SK-N-SH (cell line): ENCODE results near the gene TSG101. TPM values are rescaled to one million over a fixed set of nuclear protein-coding genes. Genes with fewer than 3 reads are reported as not detected.
A peak's percentile ranks its signal among the peaks of the same experiment; 100 is the strongest.

Experiments
- CTCF ChIA-PET: fragments of 300-600, 350-600 bp; formaldehyde crosslinking; extraction: SDS; loops from one replicate; lab custom pipeline; 2021; lab: Yijun Ruan, JAX
- POLR2A ChIA-PET: fragments of 350-600 bp; sonication (Branson Sonifier 250); formaldehyde crosslinking; extraction: SDS; loops from one replicate; lab custom pipeline; 2020; ENCODE audit warnings: antibody characterized with exemption, inconsistent platforms; lab: Yijun Ruan, JAX
- DNase-seq: peaks from one replicate; pipeline ENCODE4 v3.0.0; 2012
- H2AFZ ChIP-seq: fragments of 200-600 bp; sonication (generic); 2 replicates; pipeline ENCODE4 v1.8.1; 2016; ENCODE audit warnings: antibody characterized with exemption, mild to moderate bottlenecking, low read depth
- H3F3A ChIP-seq: fragments of 200-600 bp; sonication (generic); replicated peaks from 2 replicates; pipeline ENCODE3; 2016; ENCODE audit warnings: antibody characterized with exemption, mild to moderate bottlenecking; ENCODE audit not compliant: insufficient read depth
- H3K27ac ChIP-seq, 2 experiments: fragments of 200-500 bp in 1 of 2; fragments of 200-600 bp in 1 of 2; sonication (Bioruptor generic) in 1 of 2; sonication (generic), shearing (Covaris generic) in 1 of 2; 2 replicates each; pipeline versions ENCODE4 v1.5.1 to v1.6.1; 2014 to 2016; ENCODE audit warnings: low read depth in 2 of 2, inconsistent platforms in 1 of 2, low read length in 1 of 2, mild to moderate bottlenecking in 1 of 2, mixed read lengths in 1 of 2
- H3K27me3 ChIP-seq: fragments of 200-600 bp; sonication (generic), shearing (Covaris generic); 2 replicates; pipeline ENCODE4 v1.6.1; 2016; ENCODE audit warnings: mixed run types; ENCODE audit not compliant: insufficient read depth
- H3K36me3 ChIP-seq, 2 experiments: fragments of 200-500 bp in 1 of 2; fragments of 200-600 bp in 1 of 2; sonication (Bioruptor generic) in 1 of 2; sonication (generic) in 1 of 2; replicated peaks in 1 of 2; 2 replicates each; pipeline versions ENCODE3 to v1.5.1; 2014 to 2016; ENCODE audit warnings: low read length in 1 of 2, mild to moderate bottlenecking in 1 of 2; ENCODE audit not compliant: insufficient read depth in 2 of 2, control insufficient read depth in 1 of 2
- H3K4me1 ChIP-seq, 2 experiments: fragments of 200-500 bp in 1 of 2; fragments of 200-600 bp in 1 of 2; sonication (Bioruptor generic) in 1 of 2; sonication (generic), shearing (Covaris generic) in 1 of 2; 2 replicates each; pipeline versions ENCODE4 v1.5.1 to v1.6.1; 2014 to 2016; ENCODE audit warnings: low read depth in 1 of 2, low read length in 1 of 2, mixed run types in 1 of 2; ENCODE audit not compliant: insufficient read depth in 2 of 2, control insufficient read depth in 1 of 2
- H3K4me2 ChIP-seq: fragments of 200-600 bp; sonication (generic), shearing (Covaris generic); 2 replicates; pipeline ENCODE4 v1.6.1; 2017; ENCODE audit warnings: mixed run types
- H3K4me3 ChIP-seq, 2 experiments: fragments of 200-500 bp in 1 of 2; fragments of 200-600 bp in 1 of 2; sonication (Bioruptor generic) in 1 of 2; sonication (generic), shearing (Covaris generic) in 1 of 2; 2 replicates each; pipeline versions ENCODE4 v1.5.1 to v1.8.1; 2014 to 2016; ENCODE audit warnings: low read depth in 2 of 2, inconsistent platforms in 1 of 2, low read length in 1 of 2, mild to moderate bottlenecking in 1 of 2, mixed read lengths in 1 of 2, moderate library complexity in 1 of 2
- H3K79me2 ChIP-seq: fragments of 200-600 bp; sonication (generic); 2 replicates; pipeline ENCODE4 v1.8.1; 2017; ENCODE audit warnings: mild to moderate bottlenecking; ENCODE audit not compliant: insufficient read depth
- H3K9ac ChIP-seq: fragments of 200-600 bp; sonication (generic); 2 replicates; pipeline ENCODE4 v1.6.1; 2017; ENCODE audit warnings: mixed run types
- H3K9me2 ChIP-seq: fragments of 200-600 bp; sonication (generic); 2 replicates; pipeline ENCODE4 v1.6.1; 2017; ENCODE audit warnings: mixed run types
- H3K9me3 ChIP-seq: fragments of 200-600 bp; sonication (generic); 2 replicates; pipeline ENCODE4 v1.6.1; 2017; ENCODE audit warnings: mixed run types, mild to moderate bottlenecking, moderate library complexity
- H4K20me1 ChIP-seq: fragments of 200-600 bp; sonication (generic); 2 replicates; pipeline ENCODE4 v1.6.1; 2017; ENCODE audit warnings: mild to moderate bottlenecking, mixed run types; ENCODE audit not compliant: insufficient read depth
- ELF1 ChIP-seq: IDR thresholded peaks from 2 replicates; pipeline ENCODE4 v1.4.0; 2012
- GATA2 ChIP-seq: sonication (generic); formaldehyde crosslinking; IDR thresholded peaks from 2 replicates; pipeline ENCODE4 v1.5.0; 2020; ENCODE audit warnings: mild to moderate bottlenecking, missing genetic modification reagents
- JUND ChIP-seq: IDR thresholded peaks from 2 replicates; pipeline ENCODE4 v1.4.0; 2012
- NFIC ChIP-seq: IDR thresholded peaks from 2 replicates; pipeline ENCODE4 v1.4.0; 2012; ENCODE audit warnings: borderline replicate concordance
- RAD21 ChIP-seq: IDR thresholded peaks from 2 replicates; pipeline ENCODE4 v1.6.1; 2012; ENCODE audit warnings: mild to moderate bottlenecking, low read length
- RCOR1 ChIP-seq: fragments of 150-350 bp; IDR thresholded peaks from 2 replicates; pipeline ENCODE4 v1.6.1; 2017; ENCODE audit warnings: antibody characterized with exemption, low read length
- RFX5 ChIP-seq: IDR thresholded peaks from 2 replicates; pipeline ENCODE4 v1.6.1; 2012; ENCODE audit warnings: mild to moderate bottlenecking, improper control_type of control experiment, low read length
- SMC3 ChIP-seq: IDR thresholded peaks from 2 replicates; pipeline ENCODE4 v1.6.1; 2012; ENCODE audit warnings: low read depth, low read length, improper control_type of control experiment
- TEAD4 ChIP-seq: IDR thresholded peaks from 2 replicates; pipeline ENCODE4 v1.4.0; 2012; ENCODE audit warnings: mild to moderate bottlenecking, borderline replicate concordance; ENCODE audit not compliant: insufficient read depth
- WGBS: methylation state at CpG from one replicate; pipeline ENCODE4 v1.1.6; 2017; ENCODE audit warnings: low lambda C conversion rate; 5-methylcytosine and 5-hydroxymethylcytosine counted together
- polyA plus RNA-seq, 3 experiments: library from polyadenylated mRNA; depleted of rRNA; stranded (reverse); fragments of >200 nt; gene quantifications; 2 replicates each; pipeline ENCODE4 v1.2.3, GENCODE V29; 2012
- TF ChIP-seq, protein P1 (sequence below): fragments of 200-600 bp; sonication (generic); IDR thresholded peaks from 2 replicates; pipeline ENCODE4 v1.6.1; 2017; ENCODE audit warnings: antibody characterized with exemption, mild to moderate bottlenecking, moderate library complexity
- TF ChIP-seq, protein P2 (sequence below): IDR thresholded peaks from 2 replicates; pipeline ENCODE4 v1.4.0; 2012; ENCODE audit warnings: low read depth
- TF ChIP-seq, protein P3 (sequence below): fragments of 150-350 bp; IDR thresholded peaks from 2 replicates; pipeline ENCODE4 v1.6.1; 2016; ENCODE audit warnings: mild to moderate bottlenecking, low read depth, low read length

Gene TSG101
- polyA plus RNA-seq, 1 of the 3 experiments (the other 2 are of a cell fraction): 164 TPM

DNA sequence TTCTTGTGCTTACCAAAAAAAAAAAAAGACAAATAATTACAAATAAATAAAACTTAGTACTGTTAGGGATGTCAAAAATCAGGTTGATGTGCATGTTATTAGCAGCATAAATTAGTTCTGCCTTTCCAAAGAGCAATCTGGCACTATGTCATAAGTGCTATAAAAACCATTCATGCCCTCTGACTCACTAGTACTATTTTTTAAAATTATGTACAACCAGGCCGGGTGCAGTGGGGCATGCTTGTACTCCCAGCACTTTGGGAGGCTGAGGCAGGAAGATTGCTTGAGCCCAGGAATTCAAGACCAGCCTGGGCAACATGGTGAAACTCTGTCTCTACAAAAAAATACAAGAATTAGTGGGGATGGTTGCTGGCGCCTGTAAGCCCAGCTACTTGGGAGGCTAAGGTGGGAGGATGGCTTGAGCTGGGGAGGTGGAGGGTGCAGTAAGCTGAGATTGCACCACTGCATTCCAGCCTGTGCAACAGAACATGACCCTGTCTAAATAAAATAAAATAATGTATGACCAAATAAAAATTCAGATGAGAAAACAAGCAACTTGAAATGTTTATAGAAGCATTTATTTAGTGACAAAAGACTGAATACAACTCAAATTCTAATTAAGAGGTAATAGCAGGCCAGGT, 36.5 kb upstream of the TSG101 start (continued):
- TF ChIP-seq RFX5: no peak

DNA sequence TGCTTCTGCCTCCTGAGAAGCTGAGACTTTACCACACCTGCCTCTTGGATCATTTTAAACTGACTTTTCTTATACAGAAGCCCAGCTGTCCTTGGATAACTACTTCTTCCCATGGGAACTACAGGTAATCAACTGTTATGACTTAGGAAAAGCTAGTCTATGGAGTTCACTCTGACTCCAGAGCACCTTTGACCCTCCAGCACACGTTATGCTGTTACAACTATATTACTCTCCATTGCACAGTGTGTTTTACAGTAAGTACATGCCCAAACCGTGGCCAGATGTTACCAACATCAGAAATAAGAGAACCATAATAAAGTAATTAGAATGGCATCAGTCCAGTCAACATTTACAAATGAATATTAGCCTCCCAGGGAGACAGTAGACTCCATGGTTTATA, 21.3 kb upstream of the TSG101 start:
- ChIA-PET CTCF (interaction anchor here (2.2 to 3.5 kb wide), 2 partner anchors 8 to 184 kb away, joined by 7 to 13 read pairs; no protein-coding TSS in a partner anchor), POLR2A (interaction anchor here (1.7 kb wide), 1 partner anchor 21 kb away, joined by 3 read pairs; no protein-coding TSS in a partner anchor)
- Histone ChIP-seq H3F3A (peaks cover 6% of the 10 kb centered on the region), H2AFZ (no peak overlapping the region), H3K9me2 (no peaks in the 10 kb centered on the region), H4K20me1 (no peaks in the 10 kb centered on the region), H3K4me3 (no peak overlapping the region), H3K27ac (no peak overlapping the region), H3K27me3 (no peaks in the 10 kb centered on the region), H3K4me2 (no peak overlapping the region), H3K9me3 (no peaks in the 10 kb centered on the region), H3K9ac (no peak overlapping the region), H3K4me1 (no peaks in the 10 kb centered on the region)
- DNase-seq: no peak
- WGBS: 76% methylated on average over 2 of the region's 2 CpGs
- TF ChIP-seq ELF1 (no peak), GATA2 (CRISPR knock-in tag) (no peak), RCOR1 (no peak), JUND (no peak)
- TF ChIP-seq, protein P1, sequence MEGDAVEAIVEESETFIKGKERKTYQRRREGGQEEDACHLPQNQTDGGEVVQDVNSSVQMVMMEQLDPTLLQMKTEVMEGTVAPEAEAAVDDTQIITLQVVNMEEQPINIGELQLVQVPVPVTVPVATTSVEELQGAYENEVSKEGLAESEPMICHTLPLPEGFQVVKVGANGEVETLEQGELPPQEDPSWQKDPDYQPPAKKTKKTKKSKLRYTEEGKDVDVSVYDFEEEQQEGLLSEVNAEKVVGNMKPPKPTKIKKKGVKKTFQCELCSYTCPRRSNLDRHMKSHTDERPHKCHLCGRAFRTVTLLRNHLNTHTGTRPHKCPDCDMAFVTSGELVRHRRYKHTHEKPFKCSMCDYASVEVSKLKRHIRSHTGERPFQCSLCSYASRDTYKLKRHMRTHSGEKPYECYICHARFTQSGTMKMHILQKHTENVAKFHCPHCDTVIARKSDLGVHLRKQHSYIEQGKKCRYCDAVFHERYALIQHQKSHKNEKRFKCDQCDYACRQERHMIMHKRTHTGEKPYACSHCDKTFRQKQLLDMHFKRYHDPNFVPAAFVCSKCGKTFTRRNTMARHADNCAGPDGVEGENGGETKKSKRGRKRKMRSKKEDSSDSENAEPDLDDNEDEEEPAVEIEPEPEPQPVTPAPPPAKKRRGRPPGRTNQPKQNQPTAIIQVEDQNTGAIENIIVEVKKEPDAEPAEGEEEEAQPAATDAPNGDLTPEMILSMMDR: no peak
- TF ChIP-seq, protein P2, sequence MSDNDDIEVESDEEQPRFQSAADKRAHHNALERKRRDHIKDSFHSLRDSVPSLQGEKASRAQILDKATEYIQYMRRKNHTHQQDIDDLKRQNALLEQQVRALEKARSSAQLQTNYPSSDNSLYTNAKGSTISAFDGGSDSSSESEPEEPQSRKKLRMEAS: no peak
- TF ChIP-seq, all 33 proteins: peak for 0
- no peaks in the 10 kb centered on the region for H3K79me2 ChIP-seq
- peaks cover 21 to 45% of the 10 kb centered on the region in 2 experiments for H3K36me3 ChIP-seq

DNA sequence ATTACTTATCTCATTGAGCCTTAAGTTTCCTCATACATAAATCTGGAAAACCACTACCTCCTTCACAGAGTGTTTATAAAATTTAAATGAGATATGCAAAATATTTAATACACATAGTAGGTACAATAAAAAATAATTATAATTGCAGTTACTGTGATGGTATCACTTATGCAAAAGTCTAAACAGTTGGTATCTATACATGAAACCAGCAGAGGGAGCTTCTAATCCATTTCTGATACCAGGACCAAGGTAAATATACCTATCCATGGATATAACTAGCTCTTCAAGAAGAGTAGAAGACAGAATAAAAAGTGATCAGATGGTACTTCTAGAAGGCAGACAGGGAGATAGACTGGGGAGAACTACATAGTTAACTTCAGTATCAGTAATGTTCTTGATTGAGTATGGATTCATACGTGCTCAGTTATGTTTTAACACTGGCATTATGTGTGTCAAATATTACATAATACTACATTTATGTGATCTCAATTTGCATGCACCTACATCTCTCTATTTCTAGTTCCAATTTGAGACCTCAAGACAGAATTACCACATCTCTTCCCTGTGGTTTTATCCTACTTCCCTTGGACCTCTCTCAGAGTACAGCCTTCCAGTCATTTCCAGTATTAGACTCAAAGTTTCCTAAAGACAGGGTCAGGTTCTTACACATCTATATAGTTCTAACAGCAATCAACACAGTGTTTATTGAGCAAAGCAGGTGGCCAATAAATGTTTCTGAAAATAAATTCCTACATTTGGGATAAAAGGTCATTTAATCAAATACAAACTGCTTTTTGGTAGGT, 13.7 kb upstream of the TSG101 start:
- H3K36me3 ChIP-seq: peaks cover 32 to 47% of the 10 kb centered on the region in 2 experiments
- H2AFZ ChIP-seq: no peak overlapping the region
- H3F3A ChIP-seq: peaks cover 16% of the 10 kb centered on the region
- no peak overlapping the region for H3K4me2 ChIP-seq
- 100% methylated on average over 1 of the region's 1 CpG for WGBS
- H3K4me1 ChIP-seq: no peaks in the 10 kb centered on the region
- no peaks in the 10 kb centered on the region for H4K20me1 ChIP-seq
- ChIA-PET CTCF (interaction anchor here (0.7 to 2.9 kb wide), 28 partner anchors 9 to 424 kb away, joined by 3 to 26 read pairs (median 5); partner anchors contain the start of gene TSG101), POLR2A (no interaction called here)
- no peak overlapping the region for H3K27ac ChIP-seq
- peak; percentile 28 for DNase-seq
- no peaks in the 10 kb centered on the region for H3K79me2 ChIP-seq
- H3K9me2 ChIP-seq: no peaks in the 10 kb centered on the region
- no peaks in the 10 kb centered on the region for H3K9me3 ChIP-seq
- H3K9ac ChIP-seq: no peak overlapping the region
- H3K4me3 ChIP-seq: no peak overlapping the region
- TF ChIP-seq RAD21: peak; percentile 67
- TF ChIP-seq, protein P1: peak; percentile 61
- TF ChIP-seq GATA2 (CRISPR knock-in tag): no peak
- peak; percentile 42 for TF ChIP-seq SMC3
- TF ChIP-seq NFIC: no peak
- TF ChIP-seq, protein P3, sequence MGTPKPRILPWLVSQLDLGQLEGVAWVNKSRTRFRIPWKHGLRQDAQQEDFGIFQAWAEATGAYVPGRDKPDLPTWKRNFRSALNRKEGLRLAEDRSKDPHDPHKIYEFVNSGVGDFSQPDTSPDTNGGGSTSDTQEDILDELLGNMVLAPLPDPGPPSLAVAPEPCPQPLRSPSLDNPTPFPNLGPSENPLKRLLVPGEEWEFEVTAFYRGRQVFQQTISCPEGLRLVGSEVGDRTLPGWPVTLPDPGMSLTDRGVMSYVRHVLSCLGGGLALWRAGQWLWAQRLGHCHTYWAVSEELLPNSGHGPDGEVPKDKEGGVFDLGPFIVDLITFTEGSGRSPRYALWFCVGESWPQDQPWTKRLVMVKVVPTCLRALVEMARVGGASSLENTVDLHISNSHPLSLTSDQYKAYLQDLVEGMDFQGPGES: no peak
- no peak for TF ChIP-seq TEAD4
- no peaks in the 10 kb centered on the region for H3K27me3 ChIP-seq
